HG03045 (cell line): ENCODE results near the gene REV1.

Source experiments
- ATAC-seq: cut with Tn5 transposase; IDR thresholded peaks from one replicate; pipeline ENCODE4 v1.9.1; 2021; ENCODE audit warnings: mild to moderate bottlenecking, moderate library complexity; ENCODE audit not compliant: unreplicated experiment

Gene REV1

DNA sequence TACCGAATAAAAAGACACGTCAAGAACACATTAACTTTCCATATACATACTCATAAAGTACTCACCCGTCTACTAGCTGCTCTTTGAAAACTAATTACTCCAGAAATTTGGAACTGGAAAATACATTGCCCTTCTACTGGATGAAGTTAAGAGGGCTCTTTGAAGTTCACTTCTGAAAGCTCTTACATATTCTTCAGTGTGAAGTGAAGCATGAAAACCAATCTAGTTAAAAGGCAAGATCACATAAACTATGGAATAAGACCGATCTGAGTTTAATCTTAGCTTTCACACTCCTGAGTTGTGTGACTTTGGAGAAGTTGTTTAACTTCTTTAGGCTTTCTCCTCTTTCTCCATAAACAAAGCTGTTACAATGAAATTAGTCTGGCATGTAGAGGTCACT, 38.5 kb downstream of the REV1 start:
- ATAC-seq: no peak

DNA sequence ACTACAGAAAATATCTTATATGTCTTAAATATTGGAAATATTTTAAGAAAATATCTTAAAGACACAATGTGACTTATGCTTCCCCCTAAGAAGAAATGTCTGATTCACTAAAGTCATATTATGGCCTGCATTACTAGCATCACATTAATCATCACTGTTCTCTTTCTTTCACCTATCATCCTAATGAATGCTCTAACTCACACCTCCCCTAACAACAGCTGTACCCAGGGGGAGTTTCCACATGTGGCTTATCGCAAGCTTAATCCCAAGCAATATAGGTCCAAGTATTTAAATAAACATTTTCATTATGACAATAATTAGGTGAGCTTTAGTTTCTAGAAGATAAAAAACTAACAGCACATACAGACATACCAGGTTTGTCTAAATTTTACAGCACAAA, 39.6 kb downstream of the REV1 start:
- no peak for ATAC-seq

DNA sequence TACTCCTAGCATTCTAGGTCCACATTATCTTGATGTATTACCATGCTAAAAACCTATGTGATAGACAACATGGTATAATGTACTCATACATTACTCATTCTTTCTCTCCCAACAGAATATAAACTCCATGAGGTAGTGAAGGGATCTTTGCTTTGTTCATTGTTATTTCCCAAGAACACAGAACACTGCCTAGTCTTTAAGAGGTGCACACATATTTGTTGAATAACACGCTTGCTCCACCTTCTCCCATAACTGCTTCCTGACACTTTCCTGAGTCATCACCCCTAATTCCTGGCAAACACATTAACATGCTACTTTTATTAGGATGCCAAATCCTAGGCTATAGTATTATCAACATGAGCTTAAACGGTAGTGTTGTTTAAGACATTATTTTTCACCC, 41.3 kb downstream of the REV1 start:
- ATAC-seq: no peak

DNA sequence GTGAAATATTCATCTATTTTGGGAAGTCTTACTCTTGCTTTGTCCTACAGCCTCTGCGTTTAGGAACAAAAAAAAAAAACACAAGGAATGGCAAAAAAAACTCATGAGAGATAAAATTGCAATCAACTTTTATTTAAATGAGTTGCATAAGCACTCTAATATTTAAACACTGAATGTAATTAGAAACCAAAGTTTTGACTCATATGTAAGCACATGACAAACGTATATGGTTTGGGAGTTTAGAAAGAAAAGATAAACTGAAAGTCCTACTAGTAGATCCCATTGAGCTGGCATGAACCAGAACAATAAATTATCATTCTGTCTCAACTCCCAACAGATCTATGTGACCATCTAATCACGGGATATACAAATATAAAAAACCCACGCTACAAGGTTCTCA, 44.8 kb downstream of the REV1 start:
- no peak for ATAC-seq

DNA sequence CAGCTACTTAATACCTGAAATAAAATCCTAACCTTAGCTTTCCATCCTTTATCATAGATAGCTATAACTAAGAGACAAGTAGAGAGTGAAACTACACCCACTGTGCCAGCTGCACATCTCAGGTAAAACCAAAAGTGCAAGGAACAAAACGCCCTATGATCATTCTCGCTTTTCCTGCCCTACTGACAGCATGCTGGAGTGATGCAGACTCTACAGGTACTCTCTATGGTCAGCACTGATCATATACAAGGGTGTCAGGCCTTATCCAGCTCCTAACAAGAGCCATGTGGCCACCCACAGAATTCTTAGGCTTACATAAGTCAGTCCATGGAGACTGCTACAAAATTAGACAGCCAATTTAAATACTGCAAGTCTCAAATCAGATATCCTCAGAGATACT, 45.6 kb downstream of the REV1 start:
- ATAC-seq: no peak

DNA sequence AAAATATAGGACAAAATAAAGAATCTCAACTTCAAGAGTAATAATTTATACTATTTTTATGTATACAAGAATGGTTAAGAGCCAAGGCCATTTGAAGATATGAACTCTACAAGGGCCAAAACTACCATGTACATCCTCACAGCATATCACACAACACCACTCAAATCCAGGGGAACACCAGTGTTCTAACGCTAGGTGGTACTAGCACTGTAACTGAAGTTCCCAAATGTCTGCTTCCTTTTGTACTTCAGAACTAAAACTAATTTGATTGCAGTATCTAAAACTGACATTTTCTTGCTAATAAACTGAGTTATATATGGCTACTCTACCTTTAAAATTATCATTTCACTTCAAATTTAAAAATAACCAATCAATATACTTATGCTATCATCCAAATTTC, 47.0 kb downstream of the REV1 start:
- ATAC-seq: no peak

DNA sequence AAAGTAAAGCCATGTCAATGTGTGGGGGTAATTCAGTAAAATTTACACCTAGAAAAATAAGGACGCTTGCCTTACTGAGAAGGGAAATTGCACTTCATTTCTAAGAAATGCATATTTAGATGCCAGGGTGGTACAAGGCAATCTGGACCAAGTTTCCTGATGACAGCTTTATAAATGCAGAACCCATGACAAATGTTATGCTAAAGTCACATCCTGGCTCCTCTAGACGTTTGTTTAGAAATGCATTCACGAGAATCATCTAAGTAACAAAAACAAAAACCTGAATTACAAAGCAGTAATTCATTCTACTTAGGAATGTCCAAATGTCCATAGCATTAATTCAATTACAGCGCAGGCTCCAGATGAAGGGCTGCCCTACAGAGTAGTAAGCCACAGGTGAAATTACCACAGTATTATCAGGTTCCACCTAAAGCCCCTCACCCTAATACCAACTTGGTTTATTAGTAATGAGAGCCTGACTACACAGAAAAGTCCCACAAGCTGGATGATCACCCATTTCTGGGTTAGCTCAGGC, 49.8 kb downstream of the REV1 start:
- ATAC-seq: no peak

DNA sequence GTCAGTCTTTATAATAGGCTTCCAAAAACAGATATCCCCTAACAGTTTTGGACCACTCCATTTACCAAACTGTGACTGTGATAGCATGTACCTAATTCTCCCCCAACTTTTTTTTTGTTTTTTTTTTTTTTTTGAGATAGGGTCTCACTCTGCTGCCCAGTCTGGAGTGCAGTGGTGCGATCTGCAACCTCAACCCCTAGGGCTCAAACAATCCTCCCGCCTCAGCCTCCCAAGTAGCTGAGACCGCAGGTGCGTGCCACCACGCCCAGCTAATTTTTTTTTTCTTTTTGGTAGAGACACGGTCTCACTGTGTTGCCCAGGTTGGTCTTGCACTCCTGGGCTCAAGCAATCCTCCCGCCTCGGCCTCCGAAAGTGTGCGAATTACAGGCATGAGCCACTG, 52.9 kb downstream of the REV1 start:
- no peak for ATAC-seq

DNA sequence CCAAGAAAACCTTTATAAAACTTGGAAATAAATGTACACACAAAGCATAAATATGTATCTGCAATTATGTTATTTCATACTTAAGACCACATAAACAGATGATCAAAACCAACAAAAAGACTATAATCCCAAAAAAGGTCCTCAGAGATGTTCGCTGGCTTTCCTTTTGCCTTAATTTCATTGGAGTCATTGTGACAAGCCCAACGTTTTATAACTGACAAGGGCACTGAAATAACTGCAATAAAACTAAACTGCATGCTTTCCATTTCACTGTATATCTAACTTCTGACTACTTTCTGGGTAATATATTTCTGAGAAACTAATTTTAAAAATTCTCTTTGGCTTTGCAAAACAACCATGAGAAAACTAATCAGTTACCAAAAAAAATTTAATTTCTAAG, 56.5 kb downstream of the REV1 start:
- ATAC-seq: no peak

DNA sequence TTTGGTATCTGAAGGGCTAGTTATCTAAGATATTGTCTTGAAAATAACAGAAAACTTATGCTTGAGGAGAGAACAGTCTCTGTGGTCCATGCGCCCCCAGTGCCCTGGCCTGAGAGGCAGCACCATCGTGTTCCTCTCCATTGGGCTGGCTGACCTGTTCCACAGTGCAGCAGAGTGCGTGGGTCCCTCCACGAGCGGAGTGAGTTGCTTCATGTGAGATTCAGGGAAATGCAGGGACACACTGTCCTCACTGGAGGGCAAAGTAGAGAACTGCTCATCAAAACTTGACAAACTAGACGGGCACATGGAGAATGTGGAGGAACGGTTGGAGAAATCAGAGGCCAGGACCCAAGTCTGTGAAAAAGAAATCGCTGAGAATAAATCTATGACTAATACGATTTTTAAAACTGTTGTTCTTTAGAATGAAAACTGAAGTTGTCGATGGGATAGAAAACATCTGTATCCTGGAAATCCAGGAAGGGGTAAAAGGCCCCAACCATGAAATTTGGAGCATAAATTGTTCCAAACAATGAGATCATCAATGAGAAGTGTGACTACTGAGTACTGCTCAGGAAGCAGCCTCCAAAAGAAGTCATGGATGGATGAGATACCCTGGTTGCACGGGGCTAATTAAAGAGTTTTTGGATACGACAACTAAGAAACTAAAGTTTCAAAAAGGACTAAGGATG, 58.1 kb downstream of the REV1 start:
- ATAC-seq: no peak

DNA sequence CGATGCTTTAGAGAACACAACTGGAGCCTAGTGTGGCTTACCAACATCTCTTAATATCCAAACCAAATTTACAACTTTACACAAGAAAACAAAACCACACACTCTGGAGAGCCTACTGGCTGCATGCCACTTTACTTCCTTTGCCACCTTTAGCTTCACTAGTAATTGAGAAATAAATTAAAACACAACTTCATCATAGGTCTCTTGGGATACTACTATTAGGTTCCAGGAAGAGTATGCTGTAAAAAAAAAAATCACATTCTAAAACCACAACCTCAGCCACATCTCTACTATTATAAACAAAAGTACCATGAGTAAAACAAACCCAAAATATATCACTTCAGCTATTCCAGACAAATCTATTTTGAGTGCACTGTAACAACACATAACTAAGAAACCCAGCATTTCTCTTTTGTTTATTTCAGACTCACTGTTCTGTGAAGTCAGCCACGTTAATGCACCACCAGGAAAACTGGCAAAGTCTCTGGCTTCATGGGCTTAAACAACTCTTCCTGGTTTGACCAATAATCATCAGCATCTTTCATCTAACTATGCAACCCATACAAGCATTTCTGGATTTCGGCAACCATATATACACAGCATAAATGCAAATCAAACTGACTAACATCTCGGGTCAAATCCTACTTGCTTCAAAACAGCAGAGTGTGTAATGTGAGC, 59.1 kb downstream of the REV1 start:
- no peak for ATAC-seq

DNA sequence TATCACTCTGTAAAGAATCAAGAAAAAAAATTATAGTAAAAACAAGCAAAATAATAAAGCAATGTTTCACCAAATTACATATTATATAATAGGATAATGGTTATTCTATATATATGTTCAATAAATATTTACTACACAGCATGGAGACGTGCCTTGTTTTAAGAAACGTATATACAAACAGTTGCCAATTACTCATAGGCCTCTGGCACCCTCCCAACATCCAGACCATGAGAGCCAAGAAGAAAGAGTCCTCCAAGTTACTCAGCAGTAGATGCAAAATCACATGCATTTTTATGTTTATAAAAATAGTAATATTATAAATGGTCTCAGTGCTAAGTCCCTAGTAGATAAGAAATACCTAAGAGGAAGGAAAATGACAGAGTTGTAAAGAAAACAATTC, 64.8 kb downstream of the REV1 start:
- ATAC-seq: no peak

DNA sequence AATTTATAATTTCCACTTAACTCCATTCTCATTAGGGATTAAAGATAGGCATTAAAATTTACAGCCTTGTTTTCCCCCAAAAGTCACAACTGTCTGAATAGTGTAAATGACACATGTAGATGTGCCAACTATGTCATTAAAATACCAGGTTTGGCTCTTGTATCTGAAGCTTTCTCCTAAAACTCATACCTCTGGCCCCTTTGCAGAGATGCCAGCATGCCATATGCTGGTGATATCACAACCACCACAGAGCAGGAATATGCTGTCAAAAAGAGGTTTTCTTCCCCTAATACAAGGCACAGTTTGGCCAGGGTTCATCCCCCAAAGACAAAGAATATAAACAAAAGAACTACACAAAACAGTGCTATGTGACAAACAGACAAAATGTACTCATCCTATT, 65.4 kb downstream of the REV1 start:
- no peak for ATAC-seq

DNA sequence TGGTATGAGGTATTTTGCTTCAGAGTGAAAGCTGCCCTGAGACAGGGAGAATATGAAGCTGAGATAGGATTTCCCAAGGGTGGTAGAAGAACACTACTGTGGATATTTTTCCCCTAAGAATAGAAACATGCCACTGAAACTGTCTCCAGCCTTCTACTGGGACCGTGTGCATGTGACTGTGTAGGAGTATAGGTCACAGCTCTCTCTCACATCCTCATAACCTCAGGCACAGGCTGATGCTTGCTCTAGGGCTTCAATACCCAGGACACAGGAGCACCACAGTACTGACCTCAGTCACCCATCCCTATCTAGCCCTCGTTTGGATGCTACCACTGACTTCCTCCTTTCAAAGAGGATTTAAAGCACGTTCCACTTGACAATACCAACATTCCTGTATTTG, 67.2 kb downstream of the REV1 start:
- no peak for ATAC-seq

DNA sequence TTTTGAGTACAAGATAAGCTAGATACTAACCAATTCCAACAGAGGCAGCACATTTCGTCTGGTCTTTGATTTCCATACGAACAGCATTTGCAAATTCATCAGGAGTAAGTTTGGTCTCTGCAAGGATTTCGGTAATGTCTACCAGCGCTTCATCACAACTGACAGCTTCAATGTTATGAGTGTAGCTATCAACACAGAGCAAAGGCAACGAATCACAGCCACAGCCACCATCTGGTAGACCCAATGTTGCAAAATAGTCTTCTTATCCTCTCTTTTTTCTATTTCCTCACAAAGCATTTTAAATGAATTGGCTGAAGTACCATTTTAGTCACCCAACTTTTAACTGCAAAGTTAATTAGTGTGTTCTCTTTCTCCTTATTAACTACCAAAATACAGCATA, 68.3 kb downstream of the REV1 start:
- no peak for ATAC-seq

DNA sequence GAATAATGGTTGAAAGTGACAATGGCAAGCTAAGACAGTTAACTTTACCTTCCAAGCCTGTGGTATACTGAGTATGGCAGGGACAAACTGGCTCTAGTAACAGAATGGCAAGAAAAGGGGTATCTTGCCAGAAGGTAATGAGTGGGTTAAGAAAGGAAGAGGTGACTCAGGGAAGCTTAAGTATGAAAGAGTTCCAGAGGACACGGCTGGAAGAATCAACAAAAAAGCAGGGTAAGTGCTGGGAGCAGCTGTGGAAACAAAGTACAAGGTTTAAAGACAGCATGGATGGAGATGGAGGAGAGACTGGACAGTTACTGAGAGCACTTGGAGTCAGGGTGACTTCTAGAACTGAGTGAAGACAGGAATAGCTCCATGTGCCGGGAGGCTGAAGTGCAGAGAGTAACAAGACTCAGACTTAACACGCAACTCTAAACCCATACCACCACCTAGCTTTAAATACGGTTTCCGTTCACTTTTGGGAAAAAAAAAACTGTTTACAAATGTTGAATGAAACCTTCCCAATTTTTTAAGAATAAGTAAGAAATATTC, 69.0 kb downstream of the REV1 start:
- no peak for ATAC-seq

DNA sequence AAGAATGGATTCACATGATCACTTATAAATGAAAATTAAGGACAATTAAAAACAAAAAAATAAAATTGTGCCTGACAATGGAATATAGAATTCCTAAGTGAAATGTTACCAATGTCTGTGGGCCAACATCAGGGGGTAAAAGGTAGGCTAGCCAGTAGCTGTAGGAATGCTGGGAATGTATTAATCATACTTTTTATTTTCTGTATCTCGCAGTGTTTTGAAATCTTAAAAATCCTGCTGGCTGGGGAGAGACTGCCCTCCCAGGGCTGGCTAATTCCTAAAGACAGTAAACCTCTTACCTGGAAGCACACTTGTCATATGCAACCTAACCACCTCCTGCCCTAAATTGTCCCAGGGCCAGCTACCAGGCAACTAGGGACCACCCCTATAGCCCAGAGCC, 69.8 kb downstream of the REV1 start:
- no peak for ATAC-seq

DNA sequence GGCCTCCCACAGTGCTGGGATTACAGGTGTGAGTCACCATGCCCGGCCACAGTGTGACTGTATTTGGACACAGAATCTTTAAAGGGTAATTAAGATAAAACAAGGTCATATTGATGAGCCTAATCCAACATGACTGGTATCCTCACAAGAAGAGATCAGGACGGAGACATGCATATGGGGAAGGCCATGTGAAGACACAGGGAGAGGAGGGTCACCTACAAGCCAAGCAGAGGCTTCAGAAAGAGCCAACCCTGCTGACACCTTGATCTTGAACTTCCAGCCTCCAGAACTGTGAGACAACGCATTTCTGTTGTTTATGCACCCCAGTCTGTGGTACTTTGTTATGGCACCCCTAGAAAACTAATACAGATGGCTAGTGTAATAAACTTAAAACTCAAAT, 72.4 kb downstream of the REV1 start:
- ATAC-seq: no peak

DNA sequence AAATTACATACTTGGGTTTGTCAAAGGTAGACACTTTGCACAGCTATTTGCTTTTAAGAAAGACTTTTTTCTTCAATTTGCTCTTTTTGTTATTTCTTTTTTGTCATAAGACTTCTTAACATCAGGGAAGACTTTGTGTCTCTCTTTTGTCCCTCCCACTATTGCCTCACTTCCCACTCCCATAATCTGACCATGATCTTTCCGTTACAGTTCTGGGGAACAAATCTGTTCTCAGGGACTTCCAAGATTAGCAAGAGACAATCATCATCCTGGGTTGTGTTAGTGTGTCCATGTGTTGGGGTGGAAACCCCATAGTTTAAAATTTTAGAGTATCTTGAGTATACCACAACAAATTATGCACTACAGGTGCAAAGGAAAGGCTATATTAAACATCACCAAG, 75.3 kb downstream of the REV1 start:
- ATAC-seq: no peak

DNA sequence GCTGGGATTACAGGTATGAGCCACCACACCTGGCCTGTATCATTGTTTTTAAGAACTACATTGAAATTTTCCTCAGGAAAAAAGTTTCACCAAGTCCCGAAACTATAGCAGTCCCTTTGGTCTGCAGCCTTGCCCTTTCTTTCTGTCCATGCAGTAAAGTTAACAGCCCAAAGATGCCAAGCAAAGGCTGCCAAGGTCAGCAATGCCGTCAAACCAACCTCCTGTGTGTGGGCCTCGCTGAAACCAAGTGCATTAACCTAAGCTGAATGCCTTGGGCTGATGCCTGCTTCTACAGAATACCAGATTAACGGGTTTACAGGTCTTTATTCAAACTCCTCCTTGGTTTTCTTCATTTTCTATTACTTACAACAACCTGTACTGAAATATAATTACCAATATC, 79.5 kb downstream of the REV1 start:
- ATAC-seq: no peak

DNA sequence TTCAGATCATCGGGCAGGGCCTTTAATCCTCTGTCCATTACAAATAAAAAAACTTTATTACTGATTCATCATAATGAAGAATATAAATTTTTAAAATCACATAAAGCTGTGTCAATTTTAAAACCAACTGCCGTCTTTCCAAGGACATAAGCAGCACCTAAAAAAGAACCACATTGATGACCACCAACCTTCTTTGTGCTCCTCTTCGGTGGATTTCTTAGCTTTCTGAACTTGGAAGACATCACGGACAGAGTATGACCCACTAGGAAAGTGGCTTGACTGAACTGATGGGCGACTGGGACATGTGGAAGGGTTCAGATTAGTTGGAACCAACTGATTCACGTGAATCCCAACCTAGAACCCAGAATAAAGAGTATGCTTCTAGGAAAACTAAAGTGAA, 83.7 kb downstream of the REV1 start:
- ATAC-seq: no peak
